ENCODE measurements around the gene MYO9A. TPM values are rescaled to one million over a fixed set of nuclear protein-coding genes. Genes with fewer than 3 reads are reported as not detected.

The MYO9A gene
- total RNA-seq, 1 experiment from 2014 or later, result 23.0 TPM

- no TSS peak for BruUV-seq (replicated peaks)
- POLR2A ChIA-PET, result no interaction called here
These were observed 224.3 kb downstream of the MYO9A start for GRCh38 chr15:71893691-71894090.

More at GRCh38 chr15:71893691-71894090, 224.3 kb downstream of the MYO9A start:
- no peaks in the 10 kb centered on the region for H3K9me2 ChIP-seq (ENCODE audit: insufficient read depth)
- ChIA-PET RAD21 (ENCODE audit: low non-redundant PET in 1 of 2, low total read pairs in 2 of 2, uncharacterized antibody in 2 of 2, unreplicated experiment in 2 of 2) (no interaction called here), CTCF (no interaction called here)
- no peaks in the 10 kb centered on the region for H3K79me2 ChIP-seq (ENCODE audit: insufficient read depth, low read length)
- H3K27me3 ChIP-seq (ENCODE audit: insufficient read depth, low read length), result no peaks in the 10 kb centered on the region
- H3K4me1 ChIP-seq (ENCODE audit: control insufficient read depth in 1 of 2, insufficient read depth in 2 of 2, low read length in 2 of 2), result no peaks in the 10 kb centered on the region
- no peak overlapping the region for H3K9ac ChIP-seq (ENCODE audit: low read length)
- TF ChIP-seq EGR1 (IDR thresholded peaks at IDR 0.05; ENCODE audit: low read depth) (no peak), RAD21 (IDR thresholded peaks at IDR 0.05; ENCODE audit: low read depth) (no peak), EZH2 (IDR thresholded peaks at IDR 0.05) (no peak), JUND (IDR thresholded peaks at IDR 0.05) (no peak), MAX (IDR thresholded peaks at IDR 0.05) (no peak), ZBTB33 (IDR thresholded peaks at IDR 0.05; ENCODE audit: extremely low read depth, insufficient replicate concordance, low read length) (no peak), POLR2AphosphoS5 (IDR thresholded peaks at IDR 0.05; ENCODE audit: low read depth, low read length) (no peak), ATF3 (IDR thresholded peaks at IDR 0.05) (no peak), FOSL1 (IDR thresholded peaks at IDR 0.05; ENCODE audit: low read depth) (no peak), CTCF (IDR thresholded peaks at IDR 0.05 in 2 of 3, conservative IDR thresholded peaks at IDR 0.05 in 1 of 3; ENCODE audit: borderline replicate concordance in 1 of 3, insufficient read depth in 1 of 3, low read depth in 2 of 3, low read length in 2 of 3) (no peak), ELF1 (IDR thresholded peaks at IDR 0.05; ENCODE audit: borderline replicate concordance, low read depth) (no peak), CEBPB (IDR thresholded peaks at IDR 0.05; ENCODE audit: low read depth) (no peak), YY1 (IDR thresholded peaks at IDR 0.05; ENCODE audit: extremely low read depth, insufficient replicate concordance, low read depth, low read length) (no peak), SRF (IDR thresholded peaks at IDR 0.05; ENCODE audit: low read depth) (no peak), POLR2A (IDR thresholded peaks at IDR 0.05; ENCODE audit: borderline replicate concordance, extremely low read depth, insufficient read depth, insufficient read length) (no peak), SP1 (IDR thresholded peaks at IDR 0.05; ENCODE audit: low read depth) (no peak), CBX3 (IDR thresholded peaks at IDR 0.05; ENCODE audit: low read depth) (no peak), ZFX (IDR thresholded peaks at IDR 0.05) (no peak), SIN3A (IDR thresholded peaks at IDR 0.05; ENCODE audit: low read depth) (no peak), EZH2phosphoT487 (IDR thresholded peaks at IDR 0.05; ENCODE audit: borderline replicate concordance) (no peak)
- H3K27ac ChIP-seq (ENCODE audit: low read depth, low read length), result no peak overlapping the region
- no peaks in the 10 kb centered on the region for H4K20me1 ChIP-seq (ENCODE audit: insufficient read depth)
- H3K36me3 ChIP-seq (ENCODE audit: control insufficient read depth in 1 of 2, insufficient read depth in 2 of 2, low read length in 2 of 2), result no peaks in the 10 kb centered on the region
- H3K4me3 ChIP-seq (replicated peaks in 1 of 2; ENCODE audit: low read depth in 1 of 2, low read length in 2 of 2), result no peak overlapping the region
- intact Hi-C loops (cut with micrococcal nuclease), result loop anchor here (1.0 to 2.0 kb wide), 2 partner anchors 15 to 31 kb away; no protein-coding TSS in a partner anchor
- no peak overlapping the region for H2AFZ ChIP-seq (ENCODE audit: low read depth, low read length, poor library complexity, severe bottlenecking)
- H3K4me2 ChIP-seq (ENCODE audit: low read length), result no peak overlapping the region
- DNase-seq (ENCODE audit: low read depth, low spot score), result no peak
- H3K9me3 ChIP-seq (ENCODE audit: control insufficient read depth in 1 of 2, insufficient read depth in 1 of 2, low read depth in 1 of 2, low read length in 2 of 2), result no peaks in the 10 kb centered on the region
- no peak for ATAC-seq
